ENCODE measurements around the gene TREH. TPM values are rescaled to one million over a fixed set of nuclear protein-coding genes. Genes with fewer than 3 reads are reported as not detected.

Gene TREH
- total RNA-seq, 3 donors from 2014 or later: not detected

GRCh38 chr11:118653684-118654390 lies 25.6 kb downstream of the TREH start:
- no peaks in the 10 kb centered on the region for H3K27me3 ChIP-seq
- no peak for DNase-seq (ENCODE audit: low spot score in 2 of 2)
- no peaks in the 10 kb centered on the region for H3K36me3 ChIP-seq
- H3K4me3 ChIP-seq: no peak overlapping the region
- TF ChIP-seq POLR2A (IDR thresholded peaks at IDR 0.05) (no peak), CTCF (IDR thresholded peaks at IDR 0.05) (no peak), POLR2AphosphoS5 (IDR thresholded peaks at IDR 0.05) (no peak)
- no peak overlapping the region for H3K27ac ChIP-seq
- H3K4me1 ChIP-seq: no peaks in the 10 kb centered on the region
- intact Hi-C loops (cut with DNase I; ENCODE audit: low total_unique reads): no loop called here
- no peaks in the 10 kb centered on the region for H3K9me3 ChIP-seq

- DNase-seq (ENCODE audit: low spot score in 2 of 2): no peak
- intact Hi-C loops (cut with DNase I; ENCODE audit: low total_unique reads): no loop called here
Observed at GRCh38 chr11:118652681-118653181, 26.7 kb downstream of the TREH start.

GRCh38 chr11:118651820-118652219 lies 27.6 kb downstream of the TREH start:
- no peak for TF ChIP-seq CTCF (IDR thresholded peaks at IDR 0.05)
- no peak for TF ChIP-seq POLR2A (IDR thresholded peaks at IDR 0.05)
- no peak for TF ChIP-seq POLR2AphosphoS5 (IDR thresholded peaks at IDR 0.05)
- Histone ChIP-seq H3K9me3 (no peaks in the 10 kb centered on the region), H3K36me3 (no peaks in the 10 kb centered on the region), H3K27ac (no peak overlapping the region), H3K4me1 (no peaks in the 10 kb centered on the region), H3K27me3 (no peaks in the 10 kb centered on the region), H3K4me3 (no peak overlapping the region)
- intact Hi-C loops (cut with DNase I; ENCODE audit: low total_unique reads): no loop called here
- DNase-seq (ENCODE audit: low spot score in 2 of 2): no peak

More at GRCh38 chr11:118652681-118653181, 26.7 kb downstream of the TREH start:
- TF ChIP-seq POLR2AphosphoS5 (IDR thresholded peaks at IDR 0.05) (no peak), CTCF (IDR thresholded peaks at IDR 0.05) (no peak), POLR2A (IDR thresholded peaks at IDR 0.05) (no peak)
- Histone ChIP-seq H3K4me3 (no peak overlapping the region), H3K9me3 (no peaks in the 10 kb centered on the region), H3K4me1 (no peaks in the 10 kb centered on the region), H3K27me3 (no peaks in the 10 kb centered on the region), H3K27ac (peak overlapping the region in 1 of 2 donors; percentile 43), H3K36me3 (no peaks in the 10 kb centered on the region)

DNA sequence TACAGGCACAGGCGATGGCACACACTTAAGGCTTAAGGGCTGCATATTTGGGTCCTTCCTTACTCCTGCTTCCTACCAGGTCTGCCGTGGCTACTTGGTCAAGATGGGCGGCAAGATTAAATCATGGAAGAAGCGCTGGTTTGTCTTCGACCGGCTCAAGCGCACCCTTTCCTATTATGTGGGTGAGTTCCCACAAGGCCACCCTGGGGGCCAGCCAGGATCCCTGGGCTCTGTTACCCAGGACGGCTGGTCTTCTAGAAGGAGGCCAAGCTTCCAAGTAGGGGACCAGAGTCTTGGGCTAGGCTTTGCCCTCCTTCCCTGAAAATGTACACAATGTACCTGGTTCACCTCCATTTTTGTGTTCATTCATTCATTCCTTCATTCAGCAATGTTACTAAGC lies 29.1 kb downstream of the TREH start:
- H3K27ac ChIP-seq: no peak overlapping the region
- H3K4me3 ChIP-seq: no peak overlapping the region
- no peaks in the 10 kb centered on the region for H3K36me3 ChIP-seq
- H3K27me3 ChIP-seq: no peaks in the 10 kb centered on the region
- intact Hi-C loops (cut with DNase I; ENCODE audit: low total_unique reads): no loop called here
- H3K9me3 ChIP-seq: no peaks in the 10 kb centered on the region
- no peaks in the 10 kb centered on the region for H3K4me1 ChIP-seq
- no peak for DNase-seq (ENCODE audit: low spot score in 2 of 2)
- TF ChIP-seq CTCF (IDR thresholded peaks at IDR 0.05): no peak
- no peak for TF ChIP-seq POLR2AphosphoS5 (IDR thresholded peaks at IDR 0.05)
- TF ChIP-seq POLR2A (IDR thresholded peaks at IDR 0.05): no peak

GRCh38 chr11:118649941-118650340 lies 29.5 kb downstream of the TREH start:
- no peaks in the 10 kb centered on the region for H3K4me1 ChIP-seq
- TF ChIP-seq POLR2A (IDR thresholded peaks at IDR 0.05) (no peak), POLR2AphosphoS5 (IDR thresholded peaks at IDR 0.05) (no peak), CTCF (IDR thresholded peaks at IDR 0.05) (no peak)
- H3K36me3 ChIP-seq: no peaks in the 10 kb centered on the region
- DNase-seq (ENCODE audit: low spot score in 2 of 2): no peak
- no peaks in the 10 kb centered on the region for H3K9me3 ChIP-seq
- no peak overlapping the region for H3K27ac ChIP-seq
- H3K27me3 ChIP-seq: no peaks in the 10 kb centered on the region
- intact Hi-C loops (cut with DNase I; ENCODE audit: low total_unique reads): no loop called here
- H3K4me3 ChIP-seq: no peak overlapping the region
